DND-41 (cell line): ENCODE measurements around the gene NR3C1.
A peak's percentile ranks its signal among the peaks of the same experiment; 100 is the strongest.
"Not testable (repeated sequence)": the region's sequence is repeated elsewhere in the genome, so short reads cannot be mapped to it uniquely, and the experiment has no call there.

ENCODE experiments used
- ATAC-seq: fragments of 200-7000 bp; cut with Tn5 transposase; 3 replicates; pipeline ENCODE4 v1.9.1; 2021; ENCODE audit warnings: low read depth; ENCODE audit not compliant: insufficient read depth
- DNase-seq: peaks from one replicate; pipeline ENCODE4 v3.0.0-alpha.2; 2020
- H2AFZ ChIP-seq: 2 replicates; pipeline ENCODE4 v1.6.0; 2012; ENCODE audit warnings: low read depth, low read length
- H3K27ac ChIP-seq: 2 replicates; pipeline ENCODE4 v1.5.1; 2012; ENCODE audit warnings: low read length, inconsistent platforms
- H3K27me3 ChIP-seq: fragments of 200-600 bp; sonication (generic); 2 replicates; pipeline ENCODE4 v1.6.0; 2012; ENCODE audit warnings: low read length, mild to moderate bottlenecking, inconsistent platforms; ENCODE audit not compliant: insufficient read depth, poor library complexity
- H3K36me3 ChIP-seq: 2 replicates; pipeline ENCODE4 v1.5.1; 2012; ENCODE audit warnings: low read length, inconsistent platforms; ENCODE audit not compliant: insufficient read depth
- H3K4me1 ChIP-seq: 2 replicates; pipeline ENCODE4 v1.5.1; 2012; ENCODE audit warnings: mild to moderate bottlenecking, low read length; ENCODE audit not compliant: insufficient read depth
- H3K4me2 ChIP-seq: 2 replicates; pipeline ENCODE4 v1.6.0; 2012; ENCODE audit warnings: mild to moderate bottlenecking, moderate library complexity, low read length, inconsistent platforms; ENCODE audit not compliant: insufficient read depth
- H3K4me3 ChIP-seq, 2 experiments: fragments of 200-600 bp in 1 of 2; shearing (Covaris generic) in 1 of 2; 2 replicates each; pipeline ENCODE4 v1.5.1; 2012 to 2016; ENCODE audit warnings: inconsistent platforms in 2 of 2, low read length in 2 of 2, mild to moderate bottlenecking in 2 of 2, low read depth in 1 of 2, moderate library complexity in 1 of 2
- H3K79me2 ChIP-seq: 2 replicates; pipeline ENCODE4 v1.6.0; 2012; ENCODE audit warnings: low read length, inconsistent platforms; ENCODE audit not compliant: insufficient read depth
- H3K9ac ChIP-seq: 2 replicates; pipeline ENCODE4 v1.6.0; 2012; ENCODE audit warnings: low read depth, mild to moderate bottlenecking, inconsistent platforms, low read length, moderate library complexity
- H3K9me3 ChIP-seq: 2 replicates; pipeline ENCODE4 v1.5.1; 2012; ENCODE audit warnings: low read length, moderate library complexity, mild to moderate bottlenecking, inconsistent platforms; ENCODE audit not compliant: insufficient read depth, severe bottlenecking
- H4K20me1 ChIP-seq: 2 replicates; pipeline ENCODE4 v1.6.0; 2012; ENCODE audit warnings: low read length; ENCODE audit not compliant: insufficient read depth
- CTCF ChIP-seq: IDR thresholded peaks from 2 replicates; pipeline ENCODE4 v1.5.1; 2012; ENCODE audit warnings: borderline replicate concordance, low read length, moderate library complexity, mild to moderate bottlenecking; ENCODE audit not compliant: poor library complexity, severe bottlenecking; ENCODE audit errors: extremely low read depth
- EZH2 ChIP-seq: IDR thresholded peaks from 3 replicates; pipeline ENCODE4 v1.6.1; 2012; ENCODE audit warnings: borderline replicate concordance, low read depth, mild to moderate bottlenecking, moderate library complexity, low read length, inconsistent platforms; ENCODE audit not compliant: severe bottlenecking

The NR3C1 gene

DNA sequence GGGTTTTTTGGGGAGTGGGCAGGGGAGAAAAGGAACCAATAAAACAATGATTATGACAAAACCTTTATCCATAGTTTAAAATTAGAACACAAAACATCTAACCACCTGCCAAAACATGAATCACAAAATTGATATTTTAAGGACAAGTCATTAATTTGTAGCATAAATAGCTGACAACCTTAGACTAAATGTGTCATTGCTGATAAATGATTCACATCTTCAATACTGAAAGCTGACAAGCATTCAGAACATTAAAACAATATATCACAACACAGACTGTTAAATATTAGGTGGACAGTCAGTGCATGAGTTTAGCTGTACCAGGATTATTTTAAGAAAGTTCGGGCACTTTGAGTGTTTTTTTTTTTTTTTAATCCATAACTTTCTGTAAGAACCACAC lies 71.5 kb downstream of the NR3C1 start:
- H3K27ac ChIP-seq: 0 out of 2 replicates have a peak overlapping the region, but pooled peaks have one; percentile 14
- peaks cover 14% of the 10 kb centered on the region for H3K9me3 ChIP-seq
- no peak overlapping the region for H3K4me3 ChIP-seq
- DNase-seq: no peak
- no peak overlapping the region for H2AFZ ChIP-seq
- peaks cover 40% of the 10 kb centered on the region for H3K36me3 ChIP-seq
- no peak overlapping the region for H3K4me2 ChIP-seq
- peaks cover 40% of the 10 kb centered on the region for H4K20me1 ChIP-seq
- no peak for ATAC-seq
- 0 out of 2 replicates have a peak, but pooled peaks cover 4% of the 10 kb centered on the region for H3K4me1 ChIP-seq
- H3K79me2 ChIP-seq: peaks cover 91% of the 10 kb centered on the region
- no peaks in the 10 kb centered on the region for H3K27me3 ChIP-seq
- TF ChIP-seq EZH2 (no peak), CTCF (no peak)
- no peak overlapping the region for H3K9ac ChIP-seq

- Histone ChIP-seq H3K79me2 (peaks cover 91% of the 10 kb centered on the region), H2AFZ (no peak overlapping the region), H3K36me3 (peaks cover 32% of the 10 kb centered on the region), H4K20me1 (peaks cover 30% of the 10 kb centered on the region), H3K4me1 (0 out of 2 replicates have a peak, but pooled peaks cover 4% of the 10 kb centered on the region), H3K9ac (no peak overlapping the region), H3K4me3 (no peak overlapping the region), H3K9me3 (peaks cover 14% of the 10 kb centered on the region), H3K4me2 (no peak overlapping the region), H3K27me3 (no peaks in the 10 kb centered on the region), H3K27ac (no peak overlapping the region)
- TF ChIP-seq CTCF (no peak), EZH2 (no peak)
- no peak for ATAC-seq
- no peak for DNase-seq
These were observed 73.6 kb downstream of the NR3C1 start for GRCh38 chr5:143329843-143330242.

GRCh38 chr5:143328589-143329220 lies 74.8 kb downstream of the NR3C1 start:
- Histone ChIP-seq H3K9me3 (peaks cover 14% of the 10 kb centered on the region), H3K4me1 (0 out of 2 replicates have a peak, but pooled peaks cover 4% of the 10 kb centered on the region), H3K79me2 (peaks cover 95% of the 10 kb centered on the region), H3K27me3 (no peaks in the 10 kb centered on the region), H3K36me3 (peaks cover 36% of the 10 kb centered on the region), H2AFZ (no peak overlapping the region), H4K20me1 (peaks cover 37% of the 10 kb centered on the region), H3K27ac (peak overlapping the region; percentile 22; the same call in 1 of the 2 replicates), H3K4me3 (no peak overlapping the region), H3K4me2 (no peak overlapping the region), H3K9ac (no peak overlapping the region)
- DNase-seq (no peak), ATAC-seq (no peak)
- TF ChIP-seq EZH2 (no peak), CTCF (no peak)

GRCh38 chr5:143325086-143325485 lies 78.4 kb downstream of the NR3C1 start:
- Histone ChIP-seq H3K79me2 (peaks cover 100% of the 10 kb centered on the region), H3K36me3 (peaks cover 39% of the 10 kb centered on the region)
- H3K4me1 ChIP-seq: not testable (repeated sequence)

GRCh38 chr5:143322931-143323630 lies 80.4 kb downstream of the NR3C1 start:
- not testable (repeated sequence) for H3K9me3 ChIP-seq, H3K4me2 ChIP-seq, ATAC-seq, DNase-seq, H3K27me3 ChIP-seq, H3K9ac ChIP-seq, H2AFZ ChIP-seq, H3K4me3 ChIP-seq, H3K27ac ChIP-seq, H3K4me1 ChIP-seq
- Histone ChIP-seq H3K36me3 (peaks cover 37% of the 10 kb centered on the region), H3K79me2 (peaks cover 100% of the 10 kb centered on the region), H4K20me1 (peaks cover 64% of the 10 kb centered on the region)

More at GRCh38 chr5:143325086-143325485, 78.4 kb downstream of the NR3C1 start:
- not testable (repeated sequence) for H3K27me3 ChIP-seq, H3K27ac ChIP-seq, H3K4me3 ChIP-seq, H3K4me2 ChIP-seq, DNase-seq, H3K9ac ChIP-seq, ATAC-seq, H2AFZ ChIP-seq
- peaks cover 54% of the 10 kb centered on the region for H4K20me1 ChIP-seq
- H3K9me3 ChIP-seq: peaks cover 14% of the 10 kb centered on the region
